HFF-Myc (cell line): ENCODE results near the gene SCUBE1.
A peak's percentile ranks its signal among the peaks of the same experiment; 100 is the strongest.

Experiments
- DNase-seq: peaks from one replicate; pipeline ENCODE4 v3.0.0-alpha.2; 2011; ENCODE audit warnings: low read depth; ENCODE audit errors: extremely low read depth
- H3K4me3 ChIP-seq: replicated peaks from 2 replicates; pipeline ENCODE4 v1.5.1; 2011; ENCODE audit warnings: low read depth, mild to moderate bottlenecking, control low read depth, low read length
- CTCF ChIP-seq: IDR thresholded peaks from 2 replicates; pipeline ENCODE4 v1.5.1; 2012; ENCODE audit warnings: mild to moderate bottlenecking, low read depth, low read length, control low read depth; ENCODE audit errors: missing control alignments

SCUBE1 gene

GRCh38 chr22:43276321-43276720 lies 66.9 kb downstream of the SCUBE1 start:
- H3K4me3 ChIP-seq, result no peak overlapping the region
- DNase-seq, result no peak
- no peak for TF ChIP-seq CTCF

GRCh38 chr22:43275545-43276317 lies 67.4 kb downstream of the SCUBE1 start:
- no peak for TF ChIP-seq CTCF
- H3K4me3 ChIP-seq, result no peak overlapping the region
- no peak for DNase-seq

GRCh38 chr22:43274595-43275240 lies 68.5 kb downstream of the SCUBE1 start:
- no peak overlapping the region for H3K4me3 ChIP-seq
- DNase-seq, result no peak
- no peak for TF ChIP-seq CTCF

GRCh38 chr22:43273902-43274484 lies 69.2 kb downstream of the SCUBE1 start:
- H3K4me3 ChIP-seq, result no peak overlapping the region
- peak; percentile 76 for TF ChIP-seq CTCF
- no peak for DNase-seq

- DNase-seq, result no peak
- H3K4me3 ChIP-seq, result no peak overlapping the region
- TF ChIP-seq CTCF, result no peak
These were observed 70.3 kb downstream of the SCUBE1 start for GRCh38 chr22:43272869-43273318.

- no peak overlapping the region for H3K4me3 ChIP-seq
- DNase-seq, result no peak
- TF ChIP-seq CTCF, result no peak
These were observed 70.9 kb downstream of the SCUBE1 start for GRCh38 chr22:43272301-43272700.
